Measurements from ENCODE around the gene BICD1.

The BICD1 gene

GRCh38 chr12:32418903-32419519 is 312.4 kb downstream of the BICD1 start:
- no peak for DNase-seq

DNA sequence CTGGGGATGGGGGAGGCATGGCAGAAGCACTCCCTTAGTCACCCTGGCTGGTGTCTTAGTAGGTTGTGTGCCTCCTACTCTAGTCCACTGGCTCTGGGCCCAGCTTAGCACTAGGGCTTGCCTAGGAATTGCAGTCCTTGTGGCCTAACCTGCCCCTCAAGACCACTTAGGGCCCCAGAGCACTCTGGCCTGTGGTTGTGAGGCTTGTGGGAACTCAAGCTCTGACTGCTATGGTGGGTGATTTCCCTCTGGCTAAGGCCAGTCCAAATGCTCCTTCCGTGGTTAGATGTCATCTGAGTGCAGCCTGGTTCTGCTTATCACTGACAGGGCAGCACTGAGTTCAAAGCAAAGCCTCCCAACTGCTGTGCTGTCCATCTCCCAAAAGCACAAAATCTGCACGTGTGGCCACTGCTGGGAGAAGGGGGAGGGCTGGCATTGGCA is 312.9 kb downstream of the BICD1 start:
- DNase-seq = no peak

- DNase-seq = no peak
Measured at GRCh38 chr12:32420356-32420755, 313.7 kb downstream of the BICD1 start.

- no peak for DNase-seq
Measured at GRCh38 chr12:32423559-32423958, 316.9 kb downstream of the BICD1 start.

- DNase-seq = no peak
Measured at GRCh38 chr12:32431025-32431424, 324.4 kb downstream of the BICD1 start.
